B cell (primary cell): Measurements from ENCODE around the gene GALC. TPM values are rescaled to one million over a fixed set of nuclear protein-coding genes. Genes with fewer than 3 reads are reported as not detected.
A peak's percentile ranks its signal among the peaks of the same experiment; 100 is the strongest.

ENCODE experiments used
- ATAC-seq: fragments of 200-7000 bp; cut with Tn5 transposase; one replicate; pipeline ENCODE4 v1.10.0; 2021; ENCODE audit warnings: low read depth, mild to moderate bottlenecking, moderate number of reproducible peaks, moderate library complexity
- CTCF ChIA-PET: fragments of 350-600 bp; sonication (Branson Sonifier 250); formaldehyde crosslinking; loops from one replicate; lab custom pipeline; 2021; ENCODE audit warnings: antibody characterized with exemption, inconsistent platforms; lab: Charles Lee
- POLR2A ChIA-PET: fragments of 350-600 bp; sonication (Branson Sonifier 250); formaldehyde crosslinking; loops from one replicate; lab custom pipeline; 2021; ENCODE audit warnings: antibody characterized with exemption; lab: Charles Lee
- DNase-seq: peaks from one replicate; pipeline ENCODE4 v3.0.0; 2013
- H2AFZ ChIP-seq: 2 replicates; pipeline ENCODE4 v1.6.1; 2012; ENCODE audit warnings: mild to moderate bottlenecking, low read depth, low read length; ENCODE audit not compliant: insufficient read depth, poor library complexity, severe bottlenecking
- H3K27ac ChIP-seq, 2 donors: 1 replicate in 1 of 2; 2 replicates in 1 of 2; pipeline ENCODE4 v1.5.1; 2012 to 2013; ENCODE audit warnings: low read length in 2 of 2, mild to moderate bottlenecking in 2 of 2, moderate library complexity in 1 of 2
- H3K27me3 ChIP-seq, 4 experiments: fragments of 200-600 bp in 1 of 4; sonication (generic) in 1 of 4; replicated peaks in 1 of 4; 1 replicate in 2 of 4; 2 replicates in 2 of 4; pipeline versions ENCODE4 v1.6.1 to v1.7.0; 2013 to 2016; ENCODE audit warnings: low read length in 3 of 4, mild to moderate bottlenecking in 2 of 4, mixed read lengths in 1 of 4, moderate library complexity in 1 of 4; ENCODE audit not compliant: insufficient read depth in 4 of 4, control insufficient read depth in 3 of 4; ENCODE audit errors: control extremely low read depth in 1 of 4
- H3K36me3 ChIP-seq, 2 experiments: replicated peaks in 1 of 2; 1 replicate in 1 of 2; 2 replicates in 1 of 2; pipeline versions ENCODE4 v1.6.1 to v1.7.1; 2013; ENCODE audit warnings: low read length in 1 of 2; ENCODE audit not compliant: insufficient read depth in 2 of 2, control insufficient read depth in 1 of 2; ENCODE audit errors: control extremely low read depth in 1 of 2, extremely low read depth in 1 of 2
- H3K4me1 ChIP-seq, 2 donors: fragments of 200-600 bp in 1 of 2; sonication (generic) in 1 of 2; 1 replicate in 1 of 2; 2 replicates in 1 of 2; pipeline versions ENCODE4 v1.5.1 to v1.6.1; 2013 to 2017; ENCODE audit warnings: low read length in 2 of 2; ENCODE audit not compliant: control insufficient read depth in 2 of 2, insufficient read depth in 2 of 2
- H3K4me2 ChIP-seq: replicated peaks from 2 replicates; pipeline ENCODE3; 2012; ENCODE audit warnings: mild to moderate bottlenecking, low read depth, low read length; ENCODE audit not compliant: poor library complexity, severe bottlenecking
- H3K4me3 ChIP-seq, 5 experiments: fragments of 200-600 bp in 1 of 5; sonication (generic) in 1 of 5; 1 replicate in 3 of 5; 2 replicates in 2 of 5; pipeline versions ENCODE4 v1.5.1 to v1.7.0; 2011 to 2016; ENCODE audit warnings: low read length in 4 of 5, mild to moderate bottlenecking in 4 of 5, low read depth in 2 of 5, control low read depth in 1 of 5, moderate library complexity in 1 of 5; ENCODE audit not compliant: insufficient read depth in 1 of 5; ENCODE audit errors: control extremely low read depth in 1 of 5, extremely low read depth in 1 of 5
- H3K79me2 ChIP-seq: fragments of 200-600 bp; sonication (generic); one replicate; pipeline ENCODE4 v1.6.0; 2016; ENCODE audit warnings: low read length; ENCODE audit not compliant: control insufficient read depth, insufficient read depth
- H3K9ac ChIP-seq: fragments of 200-600 bp; sonication (generic); 2 replicates; pipeline ENCODE4 v1.6.1; 2017; ENCODE audit warnings: mild to moderate bottlenecking, low read length, moderate library complexity
- H3K9me3 ChIP-seq, 3 donors: one replicate each; pipeline versions ENCODE4 v1.6.1 to v1.7.1; 2013; ENCODE audit warnings: low read length in 2 of 3; ENCODE audit not compliant: control insufficient read depth in 2 of 3, insufficient read depth in 1 of 3; ENCODE audit errors: control extremely low read depth in 1 of 3
- H4K20me1 ChIP-seq: 2 replicates; pipeline ENCODE4 v1.6.0; 2012; ENCODE audit warnings: mild to moderate bottlenecking, low read length; ENCODE audit not compliant: insufficient read depth, control insufficient read depth, poor library complexity, severe bottlenecking
- H3K27ac Mint-ChIP-seq: one replicate; pipeline ENCODE4 v1.8.0; 2021; ENCODE audit warnings: mixed read lengths
- H3K27me3 Mint-ChIP-seq: one replicate; pipeline ENCODE4 v1.8.0; 2021; ENCODE audit warnings: mixed read lengths
- H3K4me1 Mint-ChIP-seq: one replicate; pipeline ENCODE4 v1.8.0; 2021; ENCODE audit warnings: mixed read lengths
- H3K4me3 Mint-ChIP-seq: one replicate; pipeline ENCODE4 v1.8.0; 2021; ENCODE audit warnings: mixed read lengths
- H3K9me3 Mint-ChIP-seq: one replicate; pipeline ENCODE4 v1.8.0; 2022; ENCODE audit warnings: mixed read lengths; ENCODE audit not compliant: insufficient read depth
- CTCF ChIP-seq: fragments of 200-600 bp; IDR thresholded peaks from one replicate; pipeline ENCODE4 v1.8.0; 2022; ENCODE audit warnings: antibody characterized with exemption, mild to moderate bottlenecking
- EZH2 ChIP-seq: IDR thresholded peaks from 2 replicates; pipeline ENCODE4 v1.6.1; 2012; ENCODE audit warnings: borderline replicate concordance, low read depth, mild to moderate bottlenecking, moderate library complexity, low read length; ENCODE audit not compliant: insufficient read depth, poor library complexity, severe bottlenecking
- WGBS: methylation state at CpG from one replicate; pipeline ENCODE4 v1.1.5; 2013; ENCODE audit warnings: missing lambda C conversion rate; ENCODE audit not compliant: insufficient coverage; 5-methylcytosine and 5-hydroxymethylcytosine counted together
- intact Hi-C: fragments of 100-400 bp; cut with micrococcal nuclease; formaldehyde crosslinking; loops from one replicate; pipeline ENCODE4 v1.10.0; 2022
- polyA plus RNA-seq: library from polyadenylated mRNA; depleted of rRNA; stranded (reverse); fragments of >200 nt; gene quantifications from 2 replicates; pipeline ENCODE4 v1.2.3, GENCODE V29; 2012
- total RNA-seq, 2 donors: library from RNA; stranded (reverse); fragments of 120-200 nt in 1 of 2; gene quantifications; 1 replicate in 1 of 2; 2 replicates in 1 of 2; pipeline versions ENCODE4 v1.2.3 to v1.2.4, GENCODE V29; 2013 to 2022

Gene GALC
- total and polyA plus RNA-seq, 2 donors (not counting 1 experiment from before 2014, with no cell fraction given): 4.9 to 17.8 TPM

- peak overlapping the region; percentile 7 for H3K9ac ChIP-seq
- no peaks in the 10 kb centered on the region for H3K9me3 Mint-ChIP-seq
- intact Hi-C loops: loop anchor here (5.0 to 10.0 kb wide), 3 partner anchors 375 to 1948 kb away; partner anchors contain the start of genes EML5, SPATA7 and TDP1
- CTCF ChIA-PET: interaction anchor here (0.9 to 1.1 kb wide), 2 partner anchors 18 to 20 kb away, joined by 3 read pairs; no protein-coding TSS in a partner anchor
- peak overlapping the region in 1 of 2 donors; percentile 70 for H3K27ac ChIP-seq
- no peak overlapping the region for H3K4me3 ChIP-seq
- H3K36me3 ChIP-seq: peaks cover 4 to 19% of the 10 kb centered on the region in 2 experiments
- POLR2A ChIA-PET: interaction anchor here (0.6 to 1.4 kb wide), 2 partner anchors 16 to 159 kb away, joined by 4 to 11 read pairs; partner anchors contain the start of gene GALC
- H3K27ac Mint-ChIP-seq: peak overlapping the region; percentile 62
- H4K20me1 ChIP-seq: peaks cover 8% of the 10 kb centered on the region
- DNase-seq (no peak), ATAC-seq (no peak)
- H3K4me2 ChIP-seq: peak overlapping the region; percentile 17
- no peak overlapping the region for H3K4me3 Mint-ChIP-seq
- no CpG with 5 or more reads among the region's 1 CpG for WGBS
- peaks cover 76% of the 10 kb centered on the region for H3K4me1 Mint-ChIP-seq
- TF ChIP-seq CTCF: no peak
- no peak for TF ChIP-seq EZH2
- no peak overlapping the region for H2AFZ ChIP-seq
- no peaks in the 10 kb centered on the region for H3K27me3 ChIP-seq
- H3K4me1 ChIP-seq: peaks cover 27 to 40% of the 10 kb centered on the region in 2 donors
- no peaks in the 10 kb centered on the region for H3K9me3 ChIP-seq
- H3K79me2 ChIP-seq: peaks cover 91% of the 10 kb centered on the region
- no peaks in the 10 kb centered on the region for H3K27me3 Mint-ChIP-seq
Measured at GRCh38 chr14:88009486-88009885, 16.5 kb upstream of the GALC start.

GRCh38 chr14:88008039-88008742 lies 15.2 kb upstream of the GALC start:
- H3K4me2 ChIP-seq: peak overlapping the region; percentile 38
- no CpG with 5 or more reads among the region's 2 CpGs for WGBS
- Mint-ChIP-seq H3K4me3 (peak overlapping the region; percentile 70), H3K9me3 (no peaks in the 10 kb centered on the region), H3K27ac (peak overlapping the region; percentile 73), H3K27me3 (no peaks in the 10 kb centered on the region), H3K4me1 (peaks cover 73% of the 10 kb centered on the region)
- H3K9me3 ChIP-seq: no peaks in the 10 kb centered on the region
- ChIA-PET POLR2A (no interaction called here), CTCF (interaction anchor here (1.1 kb wide), 2 partner anchors 19 to 160 kb away, joined by 3 to 4 read pairs; no protein-coding TSS in a partner anchor)
- peaks cover 82% of the 10 kb centered on the region for H3K79me2 ChIP-seq
- TF ChIP-seq EZH2 (no peak), CTCF (no peak)
- H2AFZ ChIP-seq: no peak overlapping the region
- H3K27me3 ChIP-seq: no peaks in the 10 kb centered on the region
- peak overlapping the region in 1 of 2 donors; percentile 70 for H3K27ac ChIP-seq
- intact Hi-C loops: loop anchor here (5.0 to 10.0 kb wide), 3 partner anchors 377 to 1949 kb away; partner anchors contain the start of genes EML5, SPATA7 and TDP1
- H3K36me3 ChIP-seq: peaks cover 4 to 19% of the 10 kb centered on the region in 2 experiments
- H3K9ac ChIP-seq: no peak overlapping the region
- no peak overlapping the region for H3K4me3 ChIP-seq
- H3K4me1 ChIP-seq: peaks cover 28 to 39% of the 10 kb centered on the region in 2 donors
- ATAC-seq (no peak), DNase-seq (no peak)
- no peaks in the 10 kb centered on the region for H4K20me1 ChIP-seq
